GM18511 (cell line): ENCODE data around the gene ZNF618.

Experiments
- ATAC-seq: cut with Tn5 transposase; IDR thresholded peaks from one replicate; pipeline ENCODE4 v1.9.1; 2021; ENCODE audit warnings: mild to moderate bottlenecking, moderate library complexity; ENCODE audit not compliant: unreplicated experiment

The ZNF618 gene

GRCh38 chr9:113876151-113876992 lies at the start of gene ZNF618:
ZNF618 (plus strand) TSS chr9:113876309; CDS start chr9:113876381, 72 bp downstream.
- peak; percentile 73 for ATAC-seq

- no peak for ATAC-seq
Observed at GRCh38 chr9:113828221-113828620, 47.9 kb upstream of the ZNF618 start.

GRCh38 chr9:113837334-113837733 lies 38.8 kb upstream of the ZNF618 start:
- ATAC-seq: no peak

- no peak for ATAC-seq
Observed at GRCh38 chr9:113842086-113842485, 34.0 kb upstream of the ZNF618 start.

- no peak for ATAC-seq
Observed at GRCh38 chr9:113844466-113844865, 31.6 kb upstream of the ZNF618 start.

GRCh38 chr9:113851359-113851758 lies 24.8 kb upstream of the ZNF618 start:
- ATAC-seq: no peak

- no peak for ATAC-seq
Observed at GRCh38 chr9:113851873-113852272, 24.2 kb upstream of the ZNF618 start.

GRCh38 chr9:113853333-113853732 lies 22.8 kb upstream of the ZNF618 start:
- ATAC-seq: no peak

- ATAC-seq: no peak
Observed at GRCh38 chr9:113854310-113854709, 21.8 kb upstream of the ZNF618 start.

GRCh38 chr9:113857875-113858274 lies 18.2 kb upstream of the ZNF618 start:
- peak; percentile 89 for ATAC-seq

GRCh38 chr9:113858282-113858681 lies 17.8 kb upstream of the ZNF618 start:
- peak; percentile 44 for ATAC-seq

GRCh38 chr9:113863345-113863744 lies 12.8 kb upstream of the ZNF618 start:
- ATAC-seq: no peak

- ATAC-seq: no peak
Observed at GRCh38 chr9:113868501-113868900, 7.6 kb upstream of the ZNF618 start.

GRCh38 chr9:113872485-113873143 lies 3.5 kb upstream of the ZNF618 start:
- ATAC-seq: no peak

GRCh38 chr9:113873446-113873845 lies 2.7 kb upstream of the ZNF618 start:
- ATAC-seq: no peak

- no peak for ATAC-seq
Observed at GRCh38 chr9:113873926-113874325, 2.2 kb upstream of the ZNF618 start.

- peak; percentile 36 for ATAC-seq
Observed at GRCh38 chr9:113875459-113876150, 504 bp upstream of the ZNF618 start.

- ATAC-seq: no peak
Observed at GRCh38 chr9:113876993-113877368, 872 bp downstream of the ZNF618 start.

- ATAC-seq: no peak
Observed at GRCh38 chr9:113879318-113879717, 3.2 kb downstream of the ZNF618 start.

GRCh38 chr9:113879911-113880310 lies 3.8 kb downstream of the ZNF618 start:
- no peak for ATAC-seq

- no peak for ATAC-seq
Observed at GRCh38 chr9:113882181-113882580, 6.1 kb downstream of the ZNF618 start.
